HAP-1 (cell line): Measurements from ENCODE around the gene NUDT5.
"Not testable (repeated sequence)": the region's sequence is repeated elsewhere in the genome, so short reads cannot be mapped to it uniquely, and the experiment has no call there.

Source experiments
- DNase-seq, 2 experiments: peaks; one replicate each; pipeline ENCODE4 v3.0.0-alpha.2; 2016 to 2020; ENCODE audit warnings: low spot score in 2 of 2
- H3K27me3 ChIP-seq: fragments of 250-450 bp; sonication (Bioruptor Pico); 2 replicates; pipeline ENCODE4 v1.5.1; 2020; ENCODE audit warnings: low read depth, mild to moderate bottlenecking, moderate library complexity
- H3K36me3 ChIP-seq: fragments of 250-450 bp; sonication (Bioruptor Pico); replicated peaks from 2 replicates; pipeline ENCODE4 v1.5.1; 2020; ENCODE audit warnings: mild to moderate bottlenecking
- H3K4me1 ChIP-seq: fragments of 250-450 bp; sonication (Bioruptor Pico); 2 replicates; pipeline ENCODE4 v1.5.1; 2020; ENCODE audit warnings: mild to moderate bottlenecking
- H3K4me3 ChIP-seq: fragments of 250-450 bp; sonication (Bioruptor Pico); 2 replicates; pipeline ENCODE4 v1.5.1; 2020; ENCODE audit warnings: mild to moderate bottlenecking, moderate library complexity
- H3K9me3 ChIP-seq: fragments of 250-450 bp; sonication (Bioruptor Pico); 2 replicates; pipeline ENCODE4 v1.5.1; 2020; ENCODE audit warnings: mild to moderate bottlenecking, moderate library complexity
- in situ Hi-C: fragments of 300-500 bp; cut with MboI; formaldehyde crosslinking; loops from 3 replicates; pipeline ENCODE4 v1.14.3; 2020; ENCODE audit warnings: low sequenced_read_pairs, inconsistent platforms, mixed read lengths

The NUDT5 gene

GRCh38 chr10:12195281-12195602 lies 449 bp downstream of the NUDT5 start:
- H3K4me3 ChIP-seq, result peak overlapping the region; percentile 69
- DNase-seq, result no peak
- no peaks in the 10 kb centered on the region for H3K9me3 ChIP-seq
- H3K4me1 ChIP-seq, result peaks cover 14% of the 10 kb centered on the region
- in situ Hi-C loops, result no loop called here
- peaks cover 23% of the 10 kb centered on the region for H3K36me3 ChIP-seq
- H3K27me3 ChIP-seq, result no peaks in the 10 kb centered on the region

- Histone ChIP-seq H3K9me3 (no peaks in the 10 kb centered on the region), H3K4me1 (peaks cover 14% of the 10 kb centered on the region), H3K27me3 (no peaks in the 10 kb centered on the region), H3K4me3 (peak overlapping the region; percentile 69), H3K36me3 (peaks cover 21% of the 10 kb centered on the region)
- peak in 1 of 2 experiments; percentile 46 for DNase-seq
- in situ Hi-C loops, result no loop called here
These were observed 879 bp downstream of the NUDT5 start for GRCh38 chr10:12194752-12195271.

DNA sequence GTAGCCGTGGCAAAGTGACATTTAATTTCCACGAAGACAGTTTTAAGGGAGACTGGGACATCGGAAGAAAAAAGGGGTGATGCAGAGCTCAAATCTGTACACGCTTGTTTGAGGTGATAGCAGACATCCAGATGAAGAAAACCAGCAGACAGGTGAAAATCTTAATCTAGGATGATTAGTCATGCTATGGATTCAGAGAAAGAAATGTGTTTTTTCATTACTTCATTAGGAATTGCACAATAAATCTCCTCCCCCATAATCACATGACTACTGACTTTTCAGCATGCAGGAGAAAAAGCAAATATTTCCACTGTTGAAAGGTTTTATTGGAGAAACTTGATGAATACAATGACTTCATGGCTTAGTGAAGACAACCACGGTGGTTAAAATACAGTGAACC lies 2.5 kb downstream of the NUDT5 start:
- Histone ChIP-seq H3K4me3 (no peak overlapping the region), H3K4me1 (peaks cover 14% of the 10 kb centered on the region), H3K9me3 (no peaks in the 10 kb centered on the region), H3K36me3 (peaks cover 9% of the 10 kb centered on the region), H3K27me3 (no peaks in the 10 kb centered on the region)
- in situ Hi-C loops, result no loop called here
- DNase-seq, result no peak

GRCh38 chr10:12191715-12192114 lies 4.0 kb downstream of the NUDT5 start:
- DNase-seq, result no peak
- H3K27me3 ChIP-seq, result no peaks in the 10 kb centered on the region
- in situ Hi-C loops, result no loop called here
- H3K4me3 ChIP-seq, result no peak overlapping the region
- H3K4me1 ChIP-seq, result peaks cover 10% of the 10 kb centered on the region
- H3K9me3 ChIP-seq, result no peaks in the 10 kb centered on the region
- H3K36me3 ChIP-seq, result peaks cover 15% of the 10 kb centered on the region

DNA sequence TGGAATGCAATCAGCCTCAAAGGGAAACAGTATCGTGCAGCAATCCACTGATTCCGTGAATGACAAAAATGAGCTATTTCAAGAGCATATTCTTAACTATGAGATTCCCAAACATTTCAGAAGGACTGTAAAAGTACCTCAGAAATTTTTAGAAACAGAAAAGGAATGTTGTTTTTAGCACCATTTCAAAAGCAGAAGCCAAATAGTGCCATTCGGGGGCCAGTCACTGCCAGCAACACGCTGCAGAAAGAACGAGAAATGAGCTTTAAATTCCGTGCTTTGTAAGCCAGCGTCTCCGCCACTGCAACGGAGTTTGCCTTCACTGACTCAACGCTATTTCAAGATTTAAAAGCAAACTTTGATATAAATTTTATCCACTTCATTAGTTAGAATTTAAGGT lies 6.3 kb downstream of the NUDT5 start:
- Histone ChIP-seq H3K9me3 (no peaks in the 10 kb centered on the region), H3K4me1 (peaks cover 8% of the 10 kb centered on the region), H3K36me3 (peaks cover 36% of the 10 kb centered on the region), H3K4me3 (no peak overlapping the region), H3K27me3 (no peaks in the 10 kb centered on the region)
- in situ Hi-C loops, result no loop called here
- no peak for DNase-seq

DNA sequence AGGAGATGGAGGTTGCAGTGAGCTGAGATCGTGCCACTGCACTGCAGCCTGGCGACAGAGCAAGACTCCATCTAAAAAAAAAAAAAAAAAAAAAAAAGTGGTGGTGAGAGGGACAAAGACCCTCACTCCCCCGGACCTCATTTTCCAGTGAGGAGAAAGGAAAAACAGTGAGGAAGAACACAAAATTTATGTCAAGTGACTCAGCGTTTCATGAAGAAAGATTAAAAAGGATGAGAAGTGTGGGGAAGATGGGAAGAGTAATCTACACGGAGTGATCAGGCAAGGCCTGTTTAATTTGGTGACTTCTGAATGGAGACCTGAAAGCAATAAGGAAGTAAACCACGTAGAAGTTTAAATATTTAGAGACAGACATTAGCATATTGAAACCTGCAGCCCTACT lies 7.0 kb downstream of the NUDT5 start:
- Histone ChIP-seq H3K9me3 (no peaks in the 10 kb centered on the region), H3K27me3 (no peaks in the 10 kb centered on the region), H3K4me3 (no peak overlapping the region), H3K36me3 (peaks cover 39% of the 10 kb centered on the region), H3K4me1 (peaks cover 3% of the 10 kb centered on the region; the same call in 1 of the 2 replicates)
- no peak for DNase-seq
- in situ Hi-C loops, result no loop called here

- in situ Hi-C loops, result no loop called here
- Histone ChIP-seq H3K4me1 (no peaks in the 10 kb centered on the region), H3K9me3 (no peaks in the 10 kb centered on the region), H3K27me3 (no peaks in the 10 kb centered on the region), H3K4me3 (no peak overlapping the region), H3K36me3 (peaks cover 45% of the 10 kb centered on the region)
- DNase-seq, result no peak
These were observed 8.3 kb downstream of the NUDT5 start for GRCh38 chr10:12187321-12187905.

DNA sequence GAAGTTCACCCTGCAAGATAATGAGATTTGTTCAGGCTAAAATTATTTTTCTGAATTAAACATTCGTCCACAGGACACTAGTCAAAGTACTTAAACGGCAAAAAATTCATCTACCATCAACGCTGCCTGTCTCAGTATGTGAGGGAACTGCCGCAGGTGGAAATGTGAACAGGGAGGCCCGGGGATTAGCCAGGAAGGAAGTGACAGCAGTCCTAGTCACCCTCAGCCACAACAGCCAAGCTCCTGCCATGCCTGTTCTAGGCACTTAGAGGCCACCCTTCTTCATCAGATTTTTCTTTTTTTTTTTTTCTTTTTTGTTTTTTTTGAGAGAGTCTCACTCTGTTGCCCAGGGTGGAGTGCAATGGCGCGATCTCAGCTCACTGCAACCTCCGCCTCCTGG lies 9.4 kb downstream of the NUDT5 start:
- peaks cover 1% of the 10 kb centered on the region for H3K4me1 ChIP-seq
- H3K36me3 ChIP-seq, result peaks cover 40% of the 10 kb centered on the region
- H3K27me3 ChIP-seq, result no peaks in the 10 kb centered on the region
- no peaks in the 10 kb centered on the region for H3K9me3 ChIP-seq
- in situ Hi-C loops, result no loop called here
- H3K4me3 ChIP-seq, result no peak overlapping the region
- no peak for DNase-seq

DNA sequence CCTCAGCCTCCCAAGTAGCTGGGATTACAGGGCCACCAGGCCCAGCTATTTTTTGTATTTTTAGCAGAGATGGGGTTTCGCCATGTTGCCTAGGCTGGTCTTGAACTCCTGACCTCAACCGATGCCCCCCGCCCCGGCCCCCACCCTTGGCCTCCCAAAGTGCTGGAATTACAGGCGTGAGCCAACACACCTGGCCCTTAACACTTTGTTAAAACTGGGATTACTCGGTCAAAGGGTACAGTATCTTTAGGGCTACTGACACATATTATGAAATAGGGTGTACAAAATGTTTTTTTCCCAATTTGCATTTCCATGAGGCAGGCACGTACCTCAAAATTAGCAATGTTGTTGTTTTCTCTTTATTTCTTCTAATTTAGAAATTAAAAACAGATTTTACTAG lies 11.5 kb downstream of the NUDT5 start:
- in situ Hi-C loops, result no loop called here

DNA sequence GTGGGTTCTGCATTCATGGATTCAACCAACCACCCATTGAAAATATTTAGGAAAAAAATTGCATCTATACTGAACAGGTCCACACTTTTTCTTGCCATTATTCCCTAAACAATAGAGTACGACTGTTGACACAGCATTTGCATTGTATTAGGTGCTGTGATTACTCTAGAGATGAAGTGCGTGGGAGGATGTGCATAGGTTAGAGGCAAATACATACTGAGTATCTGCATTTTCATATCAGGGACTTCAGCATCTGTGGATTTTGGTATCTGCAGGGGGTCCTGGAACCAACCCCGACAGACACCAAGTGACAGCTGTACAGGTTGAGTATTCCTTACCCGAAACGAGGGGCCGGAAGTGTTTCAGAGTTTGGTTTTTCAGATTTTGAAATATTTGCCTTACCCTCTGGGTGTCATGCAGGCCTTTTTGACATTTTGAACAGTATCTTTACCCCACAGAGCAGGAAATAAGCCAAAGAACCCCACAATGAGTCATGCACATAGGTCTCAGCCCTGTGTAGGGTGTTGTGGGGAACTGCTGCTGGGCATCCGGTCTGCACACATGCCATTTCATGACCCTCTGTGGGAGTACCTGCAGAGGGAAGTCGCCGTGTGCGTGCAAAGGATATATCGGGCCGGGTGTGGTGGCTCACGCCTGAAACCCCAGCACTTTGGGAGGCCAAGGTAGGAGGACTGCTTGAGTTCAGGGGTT lies 14.5 kb downstream of the NUDT5 start:
- peaks cover 58% of the 10 kb centered on the region for H3K36me3 ChIP-seq
- H3K9me3 ChIP-seq, result no peaks in the 10 kb centered on the region
- in situ Hi-C loops, result no loop called here
- peaks cover 15% of the 10 kb centered on the region for H3K4me1 ChIP-seq
- no peak overlapping the region for H3K4me3 ChIP-seq
- no peaks in the 10 kb centered on the region for H3K27me3 ChIP-seq
- DNase-seq, result peak; percentile 26 to 61

More for the DNA sequence above, 11.5 kb downstream of the NUDT5 start:
- Histone ChIP-seq H3K27me3 (no peaks in the 10 kb centered on the region), H3K4me1 (peaks cover 15% of the 10 kb centered on the region), H3K4me3 (no peak overlapping the region), H3K36me3 (peaks cover 47% of the 10 kb centered on the region), H3K9me3 (no peaks in the 10 kb centered on the region)
- DNase-seq, result no peak

DNA sequence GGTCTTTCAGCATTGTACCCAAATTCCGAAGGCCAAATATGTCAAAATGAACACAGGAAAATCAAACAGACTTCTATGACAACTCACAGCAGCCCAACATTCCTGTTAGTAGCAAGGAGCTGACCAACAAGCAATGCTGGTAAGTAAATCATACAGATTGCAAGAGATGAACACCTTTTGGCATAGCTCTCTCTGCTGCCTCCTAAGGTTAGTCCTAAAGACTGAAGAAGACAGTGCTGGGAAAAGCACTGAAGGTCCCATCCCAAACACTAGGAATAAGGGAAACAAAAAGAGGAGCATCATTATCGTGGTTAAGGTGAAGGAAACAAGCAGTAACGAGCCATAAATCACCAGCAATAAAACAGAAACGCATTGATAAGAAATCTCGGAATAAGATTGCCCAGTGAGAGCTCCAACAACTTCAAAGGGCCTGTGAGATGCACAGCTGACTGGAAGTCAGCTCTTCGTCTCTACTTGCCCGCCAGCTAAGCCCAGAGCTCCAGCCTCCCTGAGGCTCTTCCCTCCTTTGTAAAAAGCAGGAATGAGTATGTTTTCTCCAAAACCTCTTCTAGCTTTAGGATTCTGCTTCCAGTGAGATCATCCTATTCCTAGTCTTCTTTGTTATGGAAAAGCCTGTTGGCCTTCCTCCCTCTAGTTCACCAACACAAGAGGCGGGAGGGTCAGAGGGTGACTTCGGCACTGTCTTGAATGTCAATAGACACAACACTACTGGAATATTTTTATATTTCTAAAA lies 15.3 kb downstream of the NUDT5 start:
- H3K4me3 ChIP-seq, result no peak overlapping the region
- H3K27me3 ChIP-seq, result no peaks in the 10 kb centered on the region
- peaks cover 56% of the 10 kb centered on the region for H3K36me3 ChIP-seq
- H3K4me1 ChIP-seq, result peaks cover 15% of the 10 kb centered on the region
- no peaks in the 10 kb centered on the region for H3K9me3 ChIP-seq
- in situ Hi-C loops, result no loop called here
- DNase-seq, result peak; percentile 62 to 66

GRCh38 chr10:12179606-12180170 lies 16.0 kb downstream of the NUDT5 start:
- H3K4me1 ChIP-seq, result peaks cover 15% of the 10 kb centered on the region
- H3K4me3 ChIP-seq, result no peak overlapping the region
- DNase-seq, result no peak
- no peaks in the 10 kb centered on the region for H3K27me3 ChIP-seq
- in situ Hi-C loops, result no loop called here
- H3K9me3 ChIP-seq, result no peaks in the 10 kb centered on the region
- peaks cover 56% of the 10 kb centered on the region for H3K36me3 ChIP-seq

GRCh38 chr10:12177642-12178041 lies 18.0 kb downstream of the NUDT5 start:
- peaks cover 15% of the 10 kb centered on the region for H3K4me1 ChIP-seq
- H3K9me3 ChIP-seq, result no peaks in the 10 kb centered on the region
- in situ Hi-C loops, result no loop called here
- no peaks in the 10 kb centered on the region for H3K27me3 ChIP-seq
- DNase-seq, result no peak
- H3K36me3 ChIP-seq, result peaks cover 61% of the 10 kb centered on the region
- no peak overlapping the region for H3K4me3 ChIP-seq

DNA sequence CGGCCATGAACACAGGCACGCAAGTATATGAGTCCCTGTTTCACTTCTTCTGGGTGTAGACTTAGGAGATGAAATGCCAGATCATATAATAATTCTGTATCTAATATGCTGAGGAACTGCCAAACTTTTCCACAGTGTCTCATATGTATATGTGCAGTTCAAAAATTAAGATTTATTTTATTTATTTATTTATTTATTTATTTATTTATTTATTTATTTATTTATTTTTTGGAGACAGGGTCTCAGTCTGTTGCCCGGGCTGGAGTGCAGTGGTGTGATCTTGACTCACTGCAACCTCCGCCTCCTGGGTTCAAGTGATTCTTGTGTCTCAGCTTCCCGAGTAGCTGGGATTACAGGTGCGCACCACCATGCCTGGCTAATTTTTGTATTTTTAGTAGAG lies 24.2 kb downstream of the NUDT5 start:
- DNase-seq, H3K4me1 ChIP-seq, H3K4me3 ChIP-seq, H3K27me3 ChIP-seq, H3K9me3 ChIP-seq, in situ Hi-C loops: not testable (repeated sequence)
- peaks cover 78% of the 10 kb centered on the region for H3K36me3 ChIP-seq
